ENCODE data around the gene RRAD.

The RRAD gene

DNA sequence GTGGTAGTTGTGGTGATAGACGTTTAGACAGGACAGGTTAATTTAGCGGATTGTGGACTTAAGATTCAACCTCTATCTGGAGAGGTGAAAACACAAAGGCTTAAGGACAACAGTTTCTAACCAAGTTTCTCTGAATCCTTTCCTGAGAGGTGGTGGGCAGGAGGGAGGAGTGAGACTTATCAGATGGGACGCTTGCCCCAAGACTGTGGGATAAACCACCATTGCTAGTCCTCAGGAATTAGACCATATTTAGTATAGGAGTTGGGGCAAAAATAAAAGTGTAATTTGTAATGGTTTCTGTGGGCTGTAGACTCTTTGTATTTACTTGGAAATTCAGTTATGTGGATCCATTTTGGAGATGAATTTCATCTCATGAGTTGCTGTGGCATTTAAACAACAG lies 38.4 kb downstream of the RRAD start:
- no peak overlapping the region for H3K4me3 ChIP-seq (ENCODE audit: low read depth, low read length)
- TF ChIP-seq, protein P1, sequence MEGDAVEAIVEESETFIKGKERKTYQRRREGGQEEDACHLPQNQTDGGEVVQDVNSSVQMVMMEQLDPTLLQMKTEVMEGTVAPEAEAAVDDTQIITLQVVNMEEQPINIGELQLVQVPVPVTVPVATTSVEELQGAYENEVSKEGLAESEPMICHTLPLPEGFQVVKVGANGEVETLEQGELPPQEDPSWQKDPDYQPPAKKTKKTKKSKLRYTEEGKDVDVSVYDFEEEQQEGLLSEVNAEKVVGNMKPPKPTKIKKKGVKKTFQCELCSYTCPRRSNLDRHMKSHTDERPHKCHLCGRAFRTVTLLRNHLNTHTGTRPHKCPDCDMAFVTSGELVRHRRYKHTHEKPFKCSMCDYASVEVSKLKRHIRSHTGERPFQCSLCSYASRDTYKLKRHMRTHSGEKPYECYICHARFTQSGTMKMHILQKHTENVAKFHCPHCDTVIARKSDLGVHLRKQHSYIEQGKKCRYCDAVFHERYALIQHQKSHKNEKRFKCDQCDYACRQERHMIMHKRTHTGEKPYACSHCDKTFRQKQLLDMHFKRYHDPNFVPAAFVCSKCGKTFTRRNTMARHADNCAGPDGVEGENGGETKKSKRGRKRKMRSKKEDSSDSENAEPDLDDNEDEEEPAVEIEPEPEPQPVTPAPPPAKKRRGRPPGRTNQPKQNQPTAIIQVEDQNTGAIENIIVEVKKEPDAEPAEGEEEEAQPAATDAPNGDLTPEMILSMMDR (IDR thresholded peaks at IDR 0.05; ENCODE audit: insufficient read depth, low read depth, low read length, missing control alignments), result no peak
- no peak for DNase-seq (ENCODE audit: low read depth)

DNA sequence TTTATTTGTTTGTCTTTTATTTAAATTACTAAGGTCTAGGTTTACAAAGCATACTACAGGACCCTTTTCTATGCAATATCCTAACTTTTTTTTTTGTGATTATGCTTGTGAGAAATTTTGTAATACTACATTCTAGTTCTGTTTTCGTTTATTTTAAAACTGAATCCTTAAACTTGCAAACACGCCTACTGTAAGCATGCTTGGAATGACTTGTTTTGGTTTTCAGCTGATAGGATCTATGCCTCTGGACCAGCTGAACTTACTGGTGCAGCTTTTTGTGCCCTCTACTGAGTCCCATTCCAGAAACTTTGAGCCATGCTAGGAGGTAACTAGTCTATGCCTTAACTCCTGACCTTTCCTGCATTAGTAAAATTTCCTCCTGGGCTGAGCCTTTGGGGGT lies 39.0 kb downstream of the RRAD start:
- TF ChIP-seq, protein P1 (IDR thresholded peaks at IDR 0.05; ENCODE audit: insufficient read depth, low read depth, low read length, missing control alignments), result no peak
- no peak for DNase-seq (ENCODE audit: low read depth)
- no peak overlapping the region for H3K4me3 ChIP-seq (ENCODE audit: low read depth, low read length)

DNA sequence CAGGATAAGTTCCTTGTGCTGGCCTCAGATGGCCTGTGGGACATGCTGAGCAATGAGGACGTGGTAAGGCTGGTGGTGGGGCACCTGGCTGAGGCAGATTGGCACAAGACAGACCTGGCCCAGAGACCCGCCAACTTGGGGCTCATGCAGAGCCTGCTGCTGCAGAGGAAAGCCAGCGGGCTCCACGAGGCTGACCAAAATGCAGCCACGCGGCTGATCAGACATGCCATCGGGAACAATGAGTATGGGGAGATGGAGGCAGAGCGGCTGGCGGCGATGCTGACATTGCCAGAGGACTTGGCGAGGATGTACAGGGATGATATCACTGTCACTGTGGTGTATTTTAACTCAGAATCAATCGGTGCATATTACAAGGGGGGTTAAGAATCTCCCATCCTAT lies 39.8 kb downstream of the RRAD start:
- TF ChIP-seq, protein P1 (IDR thresholded peaks at IDR 0.05; ENCODE audit: insufficient read depth, low read depth, low read length, missing control alignments), result no peak
- no peak for DNase-seq (ENCODE audit: low read depth)
- no peak overlapping the region for H3K4me3 ChIP-seq (ENCODE audit: low read depth, low read length)

DNA sequence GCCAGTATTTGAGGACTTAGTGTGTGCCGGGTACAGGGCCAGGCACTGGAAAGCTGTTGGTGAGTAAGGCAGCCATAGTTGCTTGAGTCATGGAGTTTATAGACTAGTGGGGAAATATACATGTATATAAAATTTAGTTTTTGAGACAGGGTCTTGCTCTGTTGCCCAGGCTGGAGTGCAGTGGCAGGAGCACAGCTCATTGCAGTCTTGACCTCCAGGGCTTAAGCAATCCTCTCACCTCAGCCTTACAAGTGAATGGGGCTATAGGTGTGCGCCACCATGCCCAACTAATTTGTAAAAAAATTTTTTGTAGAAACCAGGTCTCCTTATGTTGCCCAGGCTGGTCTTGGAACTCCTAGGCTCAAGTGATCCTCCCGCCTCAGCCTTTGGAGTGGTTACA lies 42.6 kb downstream of the RRAD start:
- DNase-seq (ENCODE audit: low read depth), result no peak
- TF ChIP-seq, protein P1 (IDR thresholded peaks at IDR 0.05; ENCODE audit: insufficient read depth, low read depth, low read length, missing control alignments), result no peak
- no peak overlapping the region for H3K4me3 ChIP-seq (ENCODE audit: low read depth, low read length)

DNA sequence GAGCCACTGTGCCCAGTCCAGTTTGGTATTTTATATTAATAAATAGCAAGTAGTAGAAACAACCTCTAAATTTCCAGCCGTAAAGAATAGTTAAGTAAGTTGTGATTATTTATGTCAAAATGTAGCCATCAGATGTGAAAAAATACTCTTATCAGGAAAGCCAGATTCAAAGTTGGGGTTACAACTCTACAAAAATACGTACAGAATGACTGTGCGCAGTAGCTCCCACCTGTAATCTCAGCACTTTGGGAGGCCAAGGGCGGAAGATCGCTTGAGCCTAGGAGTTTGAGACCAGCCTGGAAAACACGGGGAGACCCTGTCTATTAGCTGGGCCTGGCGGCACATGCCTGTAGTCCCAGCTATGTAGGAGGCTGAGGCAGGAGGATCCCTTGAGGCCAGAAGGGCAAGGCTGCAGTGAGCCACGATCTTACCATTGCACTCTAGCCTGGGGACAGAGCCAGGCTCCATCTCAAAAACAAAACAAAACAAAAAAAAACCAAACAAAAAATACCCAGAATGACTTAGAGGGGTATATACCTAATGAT lies 43.3 kb downstream of the RRAD start:
- DNase-seq (ENCODE audit: low read depth), result no peak
- TF ChIP-seq, protein P1 (IDR thresholded peaks at IDR 0.05; ENCODE audit: insufficient read depth, low read depth, low read length, missing control alignments), result no peak
- no peak overlapping the region for H3K4me3 ChIP-seq (ENCODE audit: low read depth, low read length)

DNA sequence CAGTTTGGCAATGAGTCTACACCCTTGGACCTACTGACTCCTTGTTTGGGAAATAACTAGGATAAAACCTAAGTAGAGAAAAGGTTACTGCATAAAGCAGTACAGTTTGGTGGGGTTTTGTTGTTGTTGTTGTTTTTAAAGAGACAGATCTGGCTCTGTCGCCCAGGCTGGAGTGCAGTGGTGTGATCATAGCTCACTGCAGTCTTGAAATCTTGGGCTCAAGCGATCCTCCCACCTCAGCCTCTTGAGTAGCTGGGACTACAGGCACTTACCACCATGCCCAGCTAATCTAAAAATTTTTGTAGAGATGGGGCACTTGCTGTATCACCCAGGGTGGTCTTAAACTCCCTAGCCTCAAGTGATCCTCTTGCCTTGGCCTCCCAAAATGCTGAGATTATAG lies 43.8 kb downstream of the RRAD start:
- DNase-seq (ENCODE audit: low read depth), result no peak
- TF ChIP-seq, protein P1 (IDR thresholded peaks at IDR 0.05; ENCODE audit: insufficient read depth, low read depth, low read length, missing control alignments), result no peak
- peak overlapping the region; percentile 72 for H3K4me3 ChIP-seq (ENCODE audit: low read depth, low read length)

DNA sequence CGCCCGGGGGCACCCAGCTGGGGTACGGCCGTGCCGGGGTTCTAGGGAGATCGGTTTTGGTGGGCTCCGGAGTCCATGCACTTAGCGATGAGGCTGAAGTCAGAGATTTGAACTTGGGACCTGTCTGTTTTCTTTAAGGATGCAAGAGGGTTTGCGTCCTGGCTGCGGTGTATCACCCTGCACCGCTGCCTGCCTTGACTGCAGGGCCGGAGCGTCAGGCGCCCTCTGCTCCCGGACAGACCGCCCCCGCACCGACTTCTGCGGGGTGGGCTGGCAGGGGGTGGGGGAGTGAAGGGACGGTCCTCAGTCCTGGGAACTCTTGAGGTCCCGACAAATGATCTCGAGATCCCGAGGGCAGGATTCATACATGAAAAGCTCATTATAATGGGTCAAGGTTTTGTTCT lies 44.3 kb downstream of the RRAD start:
- TF ChIP-seq, protein P1 (IDR thresholded peaks at IDR 0.05; ENCODE audit: insufficient read depth, low read depth, low read length, missing control alignments), result no peak
- DNase-seq (ENCODE audit: low read depth), result peak; percentile 33
- H3K4me3 ChIP-seq (ENCODE audit: low read depth, low read length), result peak overlapping the region; percentile 72

Measured in GM12865 (cell line).